Measurements from ENCODE around the gene RCBTB2. TPM values are rescaled to one million over a fixed set of nuclear protein-coding genes. Genes with fewer than 3 reads are reported as not detected.

Gene RCBTB2
- total RNA-seq, 2 experiments from 2014 or later = 17.0 to 22.5 TPM

- Mint-ChIP-seq H3K27ac (peak overlapping the region; percentile 14), H3K9me3 (ENCODE audit: low read depth) (no peaks in the 10 kb centered on the region), H3K27me3 (peaks cover 19% of the 10 kb centered on the region), H3K36me3 (peaks cover 19% of the 10 kb centered on the region), H3K4me3 (no peak overlapping the region), H3K4me1 (peaks cover 39% of the 10 kb centered on the region)
- ATAC-seq = peak; percentile 39
- CTCF ChIA-PET = interaction anchor here (0.9 to 2.2 kb wide), 4 partner anchors 8 to 170 kb away, joined by 3 to 17 read pairs (median 4); no protein-coding TSS in a partner anchor
- no peak for DNase-seq
Observed at GRCh38 chr13:48571126-48571913, 38.4 kb upstream of the RCBTB2 start.

- H3K4me1 Mint-ChIP-seq = peaks cover 32% of the 10 kb centered on the region
- H3K9me3 Mint-ChIP-seq (ENCODE audit: low read depth) = no peaks in the 10 kb centered on the region
- DNase-seq = no peak
- no peak for ATAC-seq
- H3K36me3 Mint-ChIP-seq = peaks cover 18% of the 10 kb centered on the region
- peaks cover 24% of the 10 kb centered on the region for H3K27me3 Mint-ChIP-seq
- no peak overlapping the region for H3K4me3 Mint-ChIP-seq
- no peak overlapping the region for H3K27ac Mint-ChIP-seq
- CTCF ChIA-PET = interaction anchor here (0.5 to 2.2 kb wide), 5 partner anchors 9 to 169 kb away, joined by 3 to 17 read pairs (median 3); no protein-coding TSS in a partner anchor
Observed at GRCh38 chr13:48570216-48570828, 37.4 kb upstream of the RCBTB2 start.

GRCh38 chr13:48569104-48569666 is 36.3 kb upstream of the RCBTB2 start:
- peaks cover 22% of the 10 kb centered on the region for H3K36me3 Mint-ChIP-seq
- H3K27ac Mint-ChIP-seq = no peak overlapping the region
- H3K4me1 Mint-ChIP-seq = peaks cover 37% of the 10 kb centered on the region
- DNase-seq (no peak), ATAC-seq (no peak)
- no peaks in the 10 kb centered on the region for H3K9me3 Mint-ChIP-seq (ENCODE audit: low read depth)
- CTCF ChIA-PET = interaction anchor here (1.2 to 2.3 kb wide), 3 partner anchors 10 to 64 kb away, joined by 3 to 17 read pairs (median 13); no protein-coding TSS in a partner anchor
- H3K27me3 Mint-ChIP-seq = peaks cover 35% of the 10 kb centered on the region
- no peak overlapping the region for H3K4me3 Mint-ChIP-seq

GRCh38 chr13:48568370-48569103 is 35.7 kb upstream of the RCBTB2 start:
- Mint-ChIP-seq H3K27me3 (peaks cover 38% of the 10 kb centered on the region), H3K4me1 (peaks cover 36% of the 10 kb centered on the region), H3K4me3 (no peak overlapping the region), H3K9me3 (ENCODE audit: low read depth) (no peaks in the 10 kb centered on the region), H3K27ac (no peak overlapping the region), H3K36me3 (peaks cover 19% of the 10 kb centered on the region)
- CTCF ChIA-PET = interaction anchor here (1.2 to 2.3 kb wide), 4 partner anchors 9 to 156 kb away, joined by 3 to 13 read pairs (median 4); partner anchors contain the start of gene LPAR6
- no peak for DNase-seq
- no peak for ATAC-seq

GRCh38 chr13:48567515-48568369 is 34.9 kb upstream of the RCBTB2 start:
- no peak overlapping the region for H3K27ac Mint-ChIP-seq
- H3K9me3 Mint-ChIP-seq (ENCODE audit: low read depth) = no peaks in the 10 kb centered on the region
- H3K27me3 Mint-ChIP-seq = peaks cover 38% of the 10 kb centered on the region
- H3K4me1 Mint-ChIP-seq = peaks cover 35% of the 10 kb centered on the region
- ATAC-seq = no peak
- CTCF ChIA-PET = interaction anchor here (1.3 to 2.3 kb wide), 3 partner anchors 10 to 155 kb away, joined by 3 to 13 read pairs (median 5); partner anchors contain the start of gene LPAR6
- DNase-seq = no peak
- H3K4me3 Mint-ChIP-seq = no peak overlapping the region
- H3K36me3 Mint-ChIP-seq = peaks cover 14% of the 10 kb centered on the region

- H3K4me3 Mint-ChIP-seq = no peak overlapping the region
- no peak overlapping the region for H3K27ac Mint-ChIP-seq
- peaks cover 47% of the 10 kb centered on the region for H3K27me3 Mint-ChIP-seq
- H3K9me3 Mint-ChIP-seq (ENCODE audit: low read depth) = peaks cover 8% of the 10 kb centered on the region
- CTCF ChIA-PET = interaction anchor here (0.7 to 7.0 kb wide), 5 partner anchors 9 to 70 kb away, joined by 3 to 42 read pairs (median 3); partner anchors contain the start of gene RCBTB2
- H3K36me3 Mint-ChIP-seq = peaks cover 29% of the 10 kb centered on the region
- ATAC-seq = no peak
- peaks cover 57% of the 10 kb centered on the region for H3K4me1 Mint-ChIP-seq
- no peak for DNase-seq
Observed at GRCh38 chr13:48564056-48564455, 31.2 kb upstream of the RCBTB2 start.

GRCh38 chr13:48563626-48564025 is 30.7 kb upstream of the RCBTB2 start:
- CTCF ChIA-PET = interaction anchor here (0.6 to 7.0 kb wide), 6 partner anchors 10 to 70 kb away, joined by 3 to 42 read pairs (median 6); partner anchors contain the start of gene RCBTB2
- Mint-ChIP-seq H3K36me3 (peaks cover 32% of the 10 kb centered on the region), H3K9me3 (ENCODE audit: low read depth) (peaks cover 10% of the 10 kb centered on the region), H3K27ac (peak overlapping the region; percentile 90), H3K4me1 (peaks cover 60% of the 10 kb centered on the region), H3K27me3 (peaks cover 46% of the 10 kb centered on the region), H3K4me3 (no peak overlapping the region)
- DNase-seq (no peak), ATAC-seq (no peak)

- peaks cover 15% of the 10 kb centered on the region for H3K9me3 Mint-ChIP-seq (ENCODE audit: low read depth)
- CTCF ChIA-PET = interaction anchor here (0.7 to 7.0 kb wide), 10 partner anchors 11 to 230 kb away, joined by 3 to 42 read pairs (median 6); partner anchors contain the start of gene RCBTB2
- peaks cover 35% of the 10 kb centered on the region for H3K27me3 Mint-ChIP-seq
- H3K36me3 Mint-ChIP-seq = peaks cover 42% of the 10 kb centered on the region
- H3K4me3 Mint-ChIP-seq = peak overlapping the region; percentile 40
- peaks cover 65% of the 10 kb centered on the region for H3K4me1 Mint-ChIP-seq
- ATAC-seq (peak; percentile 92), DNase-seq (peak; percentile 95)
- peak overlapping the region; percentile 90 for H3K27ac Mint-ChIP-seq
Observed at GRCh38 chr13:48562296-48563066, 29.6 kb upstream of the RCBTB2 start.

- Mint-ChIP-seq H3K27me3 (peaks cover 27% of the 10 kb centered on the region), H3K36me3 (peaks cover 46% of the 10 kb centered on the region), H3K4me3 (peak overlapping the region; percentile 59), H3K4me1 (peaks cover 65% of the 10 kb centered on the region), H3K27ac (peak overlapping the region; percentile 90), H3K9me3 (ENCODE audit: low read depth) (peaks cover 16% of the 10 kb centered on the region)
- DNase-seq (peak; percentile 70), ATAC-seq (peak; percentile 43)
- CTCF ChIA-PET = interaction anchor here (1.0 to 7.0 kb wide), 14 partner anchors 9 to 524 kb away, joined by 3 to 42 read pairs (median 4); partner anchors contain the start of genes NUDT15 and RCBTB2
Observed at GRCh38 chr13:48561466-48562235, 28.8 kb upstream of the RCBTB2 start.

- peaks cover 53% of the 10 kb centered on the region for H3K36me3 Mint-ChIP-seq
- H3K27me3 Mint-ChIP-seq = peaks cover 26% of the 10 kb centered on the region
- ATAC-seq (peak; percentile 9), DNase-seq (peak; percentile 54)
- H3K4me3 Mint-ChIP-seq = peak overlapping the region; percentile 59
- peak overlapping the region; percentile 90 for H3K27ac Mint-ChIP-seq
- CTCF ChIA-PET = interaction anchor here (1.0 to 7.0 kb wide), 10 partner anchors 10 to 523 kb away, joined by 3 to 42 read pairs (median 5); partner anchors contain the start of genes NUDT15 and RCBTB2
- peaks cover 65% of the 10 kb centered on the region for H3K4me1 Mint-ChIP-seq
- H3K9me3 Mint-ChIP-seq (ENCODE audit: low read depth) = peaks cover 22% of the 10 kb centered on the region
Observed at GRCh38 chr13:48560657-48561337, 27.9 kb upstream of the RCBTB2 start.

Data from activated CD8-positive, alpha-beta memory T cell treated with anti-CD3 and anti-CD28 coated beads, Interleukin-2, amount 10 ng/mL, durations not matched to agents 7 days and 5 days (primary cell).